Large intestine (tissue), 3 donors: Measurements from ENCODE around the gene KMT5B. TPM values are rescaled to one million over a fixed set of nuclear protein-coding genes. Genes with fewer than 3 reads are reported as not detected.
"Not testable (repeated sequence)": the region's sequence is repeated elsewhere in the genome, so short reads cannot be mapped to it uniquely, and the experiment has no call there.

ENCODE experiments used
- DNase-seq, 2 donors: peaks; one replicate each; pipeline versions ENCODE4 v3.0.0 to v3.0.0-alpha.2; 2013
- H3K27ac ChIP-seq: one replicate; pipeline ENCODE4 v1.5.1; 2013; ENCODE audit warnings: low read length
- H3K27me3 ChIP-seq: 2 replicates; pipeline ENCODE4 v1.6.1; 2013; ENCODE audit warnings: low read length; ENCODE audit not compliant: control insufficient read depth, insufficient read depth
- H3K36me3 ChIP-seq: 2 replicates; pipeline ENCODE4 v1.6.1; 2013; ENCODE audit warnings: low read length; ENCODE audit not compliant: control insufficient read depth, insufficient read depth
- H3K4me1 ChIP-seq: one replicate; pipeline ENCODE4 v1.6.1; 2013; ENCODE audit warnings: low read length; ENCODE audit not compliant: control insufficient read depth, insufficient read depth
- H3K4me3 ChIP-seq: one replicate; pipeline ENCODE4 v1.5.1; 2013; ENCODE audit warnings: low read length
- H3K9me3 ChIP-seq: one replicate; pipeline ENCODE4 v1.6.1; 2013; ENCODE audit warnings: mild to moderate bottlenecking, low read depth, low read length, moderate library complexity; ENCODE audit not compliant: control insufficient read depth
- WGBS: methylation state at CpG from one replicate; pipeline ENCODE4 v1.1.5; 2013; ENCODE audit warnings: low lambda C conversion rate; ENCODE audit not compliant: insufficient coverage; 5-methylcytosine and 5-hydroxymethylcytosine counted together
- polyA plus RNA-seq: library from polyadenylated mRNA; unstranded; fragments of 120-200 nt; gene quantifications from one replicate; pipeline ENCODE4 v1.2.1, GENCODE V29; 2013

Gene KMT5B
- polyA plus RNA-seq, 1 donor = 52.9 TPM

DNA sequence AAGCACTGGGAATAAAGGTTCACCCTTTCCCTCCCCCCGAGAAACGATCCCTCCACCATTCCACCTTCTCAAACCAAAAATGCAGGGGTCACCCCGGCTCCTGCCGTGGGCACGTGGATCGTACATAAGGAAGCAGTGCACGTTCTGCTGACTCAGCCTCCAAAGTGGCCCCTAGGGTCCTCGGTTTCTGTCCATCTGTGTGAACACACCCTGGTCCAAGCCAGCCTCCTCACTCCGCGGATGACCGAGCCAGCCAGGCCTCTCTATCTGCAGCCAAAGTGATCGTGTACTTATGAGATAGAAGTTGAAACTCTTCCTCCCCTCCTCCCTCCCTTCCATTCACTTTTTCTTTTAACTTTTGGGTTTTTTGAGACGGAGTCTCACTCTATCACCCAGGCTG is 42.4 kb upstream of the KMT5B start:
- H3K4me3 ChIP-seq = no peak overlapping the region
- no peak overlapping the region for H3K27ac ChIP-seq
- no peak for DNase-seq
- WGBS = no CpG with 5 or more reads among the region's 13 CpGs
- peaks cover 7% of the 10 kb centered on the region for H3K36me3 ChIP-seq
- peaks cover 16% of the 10 kb centered on the region for H3K4me1 ChIP-seq
- H3K9me3 ChIP-seq = no peaks in the 10 kb centered on the region
- H3K27me3 ChIP-seq = no peaks in the 10 kb centered on the region

GRCh38 chr11:68254421-68254820 is 41.3 kb upstream of the KMT5B start:
- H3K27ac ChIP-seq = no peak overlapping the region
- no peaks in the 10 kb centered on the region for H3K9me3 ChIP-seq
- no peaks in the 10 kb centered on the region for H3K36me3 ChIP-seq
- no peak overlapping the region for H3K4me3 ChIP-seq
- peaks cover 16% of the 10 kb centered on the region for H3K4me1 ChIP-seq
- DNase-seq = no peak
- H3K27me3 ChIP-seq = no peaks in the 10 kb centered on the region
- no CpG with 5 or more reads among the region's 14 CpGs for WGBS

- WGBS = no CpG with 5 or more reads among the region's 3 CpGs
- Histone ChIP-seq H3K4me1 (peaks cover 4% of the 10 kb centered on the region), H3K36me3 (no peaks in the 10 kb centered on the region), H3K4me3 (no peak overlapping the region), H3K27me3 (no peaks in the 10 kb centered on the region), H3K9me3 (no peaks in the 10 kb centered on the region), H3K27ac (no peak overlapping the region)
- no peak for DNase-seq
Observed at GRCh38 chr11:68251765-68252164, 38.7 kb upstream of the KMT5B start.

GRCh38 chr11:68244912-68245311 is 31.8 kb upstream of the KMT5B start:
- H3K27ac ChIP-seq, H3K27me3 ChIP-seq: not testable (repeated sequence)
- WGBS = no CpG with 5 or more reads among the region's 5 CpGs

GRCh38 chr11:68243847-68244246 is 30.8 kb upstream of the KMT5B start:
- H3K4me3 ChIP-seq, DNase-seq: not testable (repeated sequence)
- WGBS = no CpG with 5 or more reads among the region's 1 CpG

More at GRCh38 chr11:68244912-68245311, 31.8 kb upstream of the KMT5B start:
- H3K4me3 ChIP-seq, H3K4me1 ChIP-seq, H3K9me3 ChIP-seq, DNase-seq, H3K36me3 ChIP-seq: not testable (repeated sequence)

DNA sequence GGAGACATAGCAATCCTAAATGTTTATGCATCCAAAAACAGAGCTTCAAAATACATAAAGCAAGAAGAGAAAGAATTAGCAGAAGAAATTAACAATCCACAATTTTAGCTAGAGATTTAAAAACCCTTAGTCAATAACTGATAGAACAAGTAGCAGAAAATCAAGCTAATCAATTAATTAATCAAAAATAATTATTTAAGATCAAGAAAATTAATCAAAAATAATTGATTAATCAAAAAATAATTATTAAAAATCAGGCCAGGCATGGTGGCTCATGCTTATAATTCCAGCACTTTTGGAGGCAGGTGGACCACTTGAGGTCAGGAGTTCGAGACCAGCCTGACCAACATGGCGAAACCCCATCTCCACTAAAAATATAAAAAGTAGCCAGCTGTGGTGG is 29.5 kb upstream of the KMT5B start:
- no peak for DNase-seq
- no peak overlapping the region for H3K27ac ChIP-seq
- no peaks in the 10 kb centered on the region for H3K36me3 ChIP-seq
- no peak overlapping the region for H3K4me3 ChIP-seq
- H3K4me1 ChIP-seq = no peaks in the 10 kb centered on the region
- no CpG with 5 or more reads among the region's 2 CpGs for WGBS
- no peaks in the 10 kb centered on the region for H3K27me3 ChIP-seq
- no peaks in the 10 kb centered on the region for H3K9me3 ChIP-seq

More at GRCh38 chr11:68243847-68244246, 30.8 kb upstream of the KMT5B start:
- H3K9me3 ChIP-seq, H3K4me1 ChIP-seq, H3K27ac ChIP-seq, H3K36me3 ChIP-seq, H3K27me3 ChIP-seq: not testable (repeated sequence)

DNA sequence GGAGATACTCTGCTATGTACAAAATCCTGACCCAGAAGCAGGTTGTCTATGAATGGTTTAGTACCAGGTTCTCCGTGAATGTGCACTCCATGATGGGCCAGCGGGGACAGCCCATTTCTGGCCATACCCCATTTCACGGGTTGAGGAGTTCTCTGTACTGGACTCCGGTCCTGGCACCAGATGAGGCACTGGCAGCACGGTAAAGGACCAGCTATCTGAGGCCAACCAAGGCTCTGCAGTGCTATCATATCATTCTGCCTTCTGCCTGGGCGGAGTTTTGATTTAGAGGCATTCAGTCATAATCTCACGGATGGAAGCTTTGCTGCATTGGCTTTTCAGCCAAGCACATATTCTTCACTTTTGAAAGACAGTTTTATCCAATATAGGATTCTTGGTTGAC is 18.5 kb upstream of the KMT5B start:
- Histone ChIP-seq H3K9me3 (no peaks in the 10 kb centered on the region), H3K4me1 (no peaks in the 10 kb centered on the region), H3K36me3 (no peaks in the 10 kb centered on the region), H3K27ac (no peak overlapping the region), H3K27me3 (no peaks in the 10 kb centered on the region), H3K4me3 (no peak overlapping the region)
- no peak for DNase-seq
- 80% methylated on average over 1 of the region's 7 CpGs for WGBS

- WGBS = no CpG with 5 or more reads among the region's 1 CpG
- Histone ChIP-seq H3K4me1 (no peaks in the 10 kb centered on the region), H3K9me3 (no peaks in the 10 kb centered on the region), H3K27me3 (no peaks in the 10 kb centered on the region), H3K4me3 (no peak overlapping the region), H3K36me3 (no peaks in the 10 kb centered on the region), H3K27ac (no peak overlapping the region)
- DNase-seq = no peak
Observed at GRCh38 chr11:68229601-68230000, 16.5 kb upstream of the KMT5B start.

DNA sequence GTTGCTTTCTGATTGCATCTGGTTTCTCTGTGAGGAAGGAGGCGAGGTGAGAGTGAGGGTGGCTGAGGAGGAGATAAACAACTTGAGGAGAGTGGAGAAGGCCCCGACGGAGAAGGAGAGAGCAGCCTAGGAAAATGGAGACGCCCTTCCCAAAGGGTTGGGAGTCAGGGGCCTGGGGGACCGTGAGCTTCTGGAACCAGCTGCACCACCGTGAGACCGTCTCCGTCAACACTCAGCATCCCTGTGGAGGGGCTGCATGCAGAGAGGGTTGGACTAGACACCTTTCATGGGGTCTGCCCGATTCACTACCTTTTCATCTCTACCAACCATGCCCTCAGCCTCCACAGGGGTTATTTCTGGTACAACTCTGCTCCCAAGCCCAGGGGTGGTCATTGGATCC is 13.3 kb upstream of the KMT5B start:
- no peaks in the 10 kb centered on the region for H3K27me3 ChIP-seq
- H3K4me1 ChIP-seq = no peaks in the 10 kb centered on the region
- no peak overlapping the region for H3K27ac ChIP-seq
- no peak overlapping the region for H3K4me3 ChIP-seq
- no peaks in the 10 kb centered on the region for H3K9me3 ChIP-seq
- DNase-seq = no peak
- WGBS = no CpG with 5 or more reads among the region's 9 CpGs
- no peaks in the 10 kb centered on the region for H3K36me3 ChIP-seq

- Histone ChIP-seq H3K9me3 (no peaks in the 10 kb centered on the region), H3K27ac (no peak overlapping the region), H3K27me3 (no peaks in the 10 kb centered on the region), H3K36me3 (no peaks in the 10 kb centered on the region), H3K4me3 (no peak overlapping the region), H3K4me1 (no peaks in the 10 kb centered on the region)
- no CpG with 5 or more reads among the region's 11 CpGs for WGBS
- DNase-seq = no peak
Observed at GRCh38 chr11:68224606-68225005, 11.5 kb upstream of the KMT5B start.

GRCh38 chr11:68223275-68223674 is 10.2 kb upstream of the KMT5B start:
- Histone ChIP-seq H3K27me3 (peaks cover 1% of the 10 kb centered on the region), H3K4me1 (no peaks in the 10 kb centered on the region), H3K36me3 (no peaks in the 10 kb centered on the region), H3K27ac (no peak overlapping the region), H3K4me3 (no peak overlapping the region), H3K9me3 (no peaks in the 10 kb centered on the region)
- DNase-seq = no peak
- 80% methylated on average over 2 of the region's 6 CpGs for WGBS
